K562 (cell line): ENCODE data around the gene ADD2. TPM values are rescaled to one million over a fixed set of nuclear protein-coding genes. Genes with fewer than 3 reads are reported as not detected.

Source experiments
- ATAC-seq: fragments of 200-7000 bp; cut with Tn5 transposase; 3 replicates; pipeline ENCODE4 v1.9.1; 2020; ENCODE audit warnings: moderate library complexity
- BruUV-seq: library from RNA; stranded (reverse); fragments of 400-500 nt; replicated peaks from 2 replicates; lab custom pipeline; 2021; lab: Mats Ljungman, UMichigan
- CTCF ChIA-PET: fragments of 300-600 bp; formaldehyde crosslinking; extraction: SDS; loops from one replicate; lab custom pipeline; 2021; ENCODE audit warnings: low intra/inter-chr PET ratio; lab: Yijun Ruan, JAX
- POLR2A ChIA-PET: fragments of 300-600, 350-650 bp; sonication (Branson Sonifier 250); formaldehyde crosslinking; extraction: SDS; loops from one replicate; lab custom pipeline; 2021; ENCODE audit warnings: antibody characterized with exemption, inconsistent platforms; lab: Yijun Ruan, JAX
- DNase-seq, 4 experiments: peaks; one replicate each; pipeline versions ENCODE4 v3.0.0 to v3.0.0-alpha.2; 2011 to 2018; ENCODE audit warnings: low spot score in 3 of 4, mixed read lengths in 3 of 4; ENCODE audit errors: extremely low read depth in 1 of 4
- FAIRE-seq: peaks from 2 replicates; lab custom pipeline; 2011; peaks lifted over from hg19 to GRCh38; lab: Jason Lieb, UNC
- H2AFZ ChIP-seq: 2 replicates; pipeline ENCODE4 v1.6.0; 2011; ENCODE audit warnings: low read depth, low read length, control low read depth, inconsistent platforms
- H3K27ac ChIP-seq: fragments of 200-600 bp; 3 replicates; pipeline ENCODE4 v1.8.0; 2011; ENCODE audit warnings: low read depth, mild to moderate bottlenecking, control low read depth, inconsistent platforms, low read length, moderate library complexity, mixed read lengths; ENCODE audit errors: extremely low read depth
- H3K27me3 ChIP-seq, 2 experiments: fragments of 300-600 bp in 1 of 2; 2 replicates in 1 of 2; 3 replicates in 1 of 2; pipeline versions ENCODE4 v1.6.0 to v1.8.0; 2011; ENCODE audit warnings: inconsistent platforms in 2 of 2, low read length in 2 of 2, mild to moderate bottlenecking in 1 of 2, mixed read lengths in 1 of 2, moderate library complexity in 1 of 2; ENCODE audit not compliant: control insufficient read depth in 2 of 2, insufficient read depth in 2 of 2
- H3K36me3 ChIP-seq: fragments of 300-600 bp; 3 replicates; pipeline ENCODE4 v1.8.0; 2011; ENCODE audit warnings: mild to moderate bottlenecking, low read length, inconsistent platforms; ENCODE audit not compliant: control insufficient read depth, insufficient read depth
- H3K4me1 ChIP-seq, 2 experiments: fragments of 200-600 bp in 1 of 2; replicated peaks in 1 of 2; 2 replicates in 1 of 2; 3 replicates in 1 of 2; pipeline versions ENCODE4 v1.5.1 to v1.8.0; 2011; ENCODE audit warnings: inconsistent platforms in 2 of 2, low read length in 2 of 2, mild to moderate bottlenecking in 1 of 2, mixed read lengths in 1 of 2, moderate library complexity in 1 of 2; ENCODE audit not compliant: control insufficient read depth in 2 of 2, insufficient read depth in 2 of 2
- H3K4me2 ChIP-seq: 2 replicates; pipeline ENCODE4 v1.6.1; 2011; ENCODE audit warnings: low read length, control low read depth, inconsistent platforms, mixed read lengths; ENCODE audit not compliant: insufficient read depth
- H3K4me3 ChIP-seq: fragments of 200-600 bp; sonication (generic), shearing (Covaris generic); 2 replicates; pipeline ENCODE4 v1.5.1; 2016; ENCODE audit warnings: control low read depth, inconsistent platforms
- H3K79me2 ChIP-seq: fragments of 200-600 bp; 3 replicates; pipeline ENCODE4 v1.8.0; 2011; ENCODE audit warnings: low read length, inconsistent platforms; ENCODE audit not compliant: control insufficient read depth, insufficient read depth
- H3K9ac ChIP-seq, 2 experiments: 2 replicates each; pipeline versions ENCODE4 v1.6.0 to v1.6.1; 2011; ENCODE audit warnings: low read depth in 2 of 2, low read length in 2 of 2, control low read depth in 1 of 2, inconsistent platforms in 1 of 2, mild to moderate bottlenecking in 1 of 2, mixed read lengths in 1 of 2; ENCODE audit not compliant: insufficient read depth in 1 of 2
- H3K9me1 ChIP-seq: one replicate; pipeline ENCODE4 v1.6.0; 2011; ENCODE audit warnings: inconsistent platforms, mild to moderate bottlenecking, low read length, moderate library complexity; ENCODE audit not compliant: control insufficient read depth, insufficient read depth
- H3K9me3 ChIP-seq: replicated peaks from 2 replicates; pipeline ENCODE4 v1.5.1; 2011; ENCODE audit warnings: low read depth, low read length, inconsistent platforms; ENCODE audit not compliant: control insufficient read depth, insufficient read depth
- H4K20me1 ChIP-seq: replicated peaks from 2 replicates; pipeline ENCODE4 v1.6.1; 2011; ENCODE audit warnings: low read length, inconsistent platforms, mixed read lengths; ENCODE audit not compliant: control insufficient read depth, insufficient read depth
- ADNP ChIP-seq: fragments of 200-800 bp; sonication (Bioruptor generic); IDR thresholded peaks from 2 replicates; pipeline ENCODE4 v1.6.1; 2016; ENCODE audit warnings: missing genetic modification characterization, missing compliant biosample characterization
- ARID1B ChIP-seq: fragments of 450-650 bp; IDR thresholded peaks from 2 replicates; pipeline ENCODE4 v1.6.1; 2016; ENCODE audit warnings: antibody characterized with exemption, mild to moderate bottlenecking, inconsistent platforms
- GABPB1 ChIP-seq: sonication (generic); formaldehyde crosslinking; IDR thresholded peaks from 2 replicates; pipeline ENCODE4 v1.8.0; 2022; ENCODE audit warnings: mild to moderate bottlenecking, missing genetic modification reagents
- HINFP ChIP-seq: fragments of 450-650 bp; conservative IDR thresholded peaks from 2 replicates; pipeline ENCODE4 v1.6.1; 2016; ENCODE audit warnings: missing genetic modification characterization, low read depth, mild to moderate bottlenecking, control low read depth, missing compliant biosample characterization
- ILK ChIP-seq: fragments of 450-650 bp; IDR thresholded peaks from 2 replicates; pipeline ENCODE4 v1.6.1; 2016; ENCODE audit warnings: missing genetic modification characterization, low read depth, mild to moderate bottlenecking, missing compliant biosample characterization, moderate library complexity, borderline replicate concordance
- JUN ChIP-seq, 2 experiments: sonication (generic) in 1 of 2; formaldehyde crosslinking in 1 of 2; IDR thresholded peaks; 2 replicates each; pipeline versions ENCODE4 v1.6.1 to v1.8.0; 2012 to 2022; ENCODE audit warnings: borderline replicate concordance in 2 of 2, mild to moderate bottlenecking in 2 of 2, improper control_type of control experiment in 1 of 2, low read depth in 1 of 2, low read length in 1 of 2, missing genetic modification reagents in 1 of 2
- MBD2 ChIP-seq: sonication (generic); IDR thresholded peaks from 2 replicates; pipeline ENCODE4 v1.6.1; 2016; ENCODE audit warnings: low read depth, borderline replicate concordance
- PHTF2 ChIP-seq: fragments of 250-450 bp; sonication (Bioruptor Pico); IDR thresholded peaks from 2 replicates; pipeline ENCODE4 v1.5.0; 2021; ENCODE audit warnings: mild to moderate bottlenecking
- SIN3B ChIP-seq: fragments of 450-650 bp; IDR thresholded peaks from 2 replicates; pipeline ENCODE4 v1.6.1; 2017; ENCODE audit warnings: low read depth, mild to moderate bottlenecking, moderate library complexity
- SMARCC2 ChIP-seq: fragments of 450-650 bp; IDR thresholded peaks from 2 replicates; pipeline ENCODE4 v1.6.1; 2017; ENCODE audit warnings: antibody characterized with exemption, moderate library complexity, mild to moderate bottlenecking, low read depth
- TBL1XR1 ChIP-seq, 2 experiments: IDR thresholded peaks; 2 replicates each; pipeline ENCODE4 v1.6.1; 2012; ENCODE audit warnings: improper control_type of control experiment in 2 of 2, low read length in 2 of 2, mild to moderate bottlenecking in 1 of 2
- ZBTB26 ChIP-seq: fragments of 450-650 bp; formaldehyde crosslinking; IDR thresholded peaks from 2 replicates; pipeline ENCODE4 v1.4.0; 2022; ENCODE audit warnings: missing genetic modification characterization
- ZFP1 ChIP-seq: fragments of 450-650 bp; formaldehyde crosslinking; IDR thresholded peaks from 2 replicates; pipeline ENCODE4 v1.4.0; 2020; ENCODE audit warnings: mild to moderate bottlenecking, mixed read lengths
- ZNF146 ChIP-seq: IDR thresholded peaks from one replicate; pipeline ENCODE4 v1.6.1; 2018; ENCODE audit warnings: missing compliant biosample characterization; ENCODE audit not compliant: unreplicated experiment
- ZNF41 ChIP-seq: fragments of 250-450 bp; sonication (Bioruptor Pico); conservative IDR thresholded peaks from 2 replicates; pipeline ENCODE4 v1.4.0; 2020; ENCODE audit warnings: mild to moderate bottlenecking
- ZNF507 ChIP-seq: conservative IDR thresholded peaks from 2 replicates; pipeline ENCODE4 v1.6.1; 2017; ENCODE audit warnings: missing genetic modification characterization, missing compliant biosample characterization
- ZNF695 ChIP-seq: fragments of 450-650 bp; formaldehyde crosslinking; IDR thresholded peaks from 2 replicates; pipeline ENCODE4 v1.4.0; 2020; ENCODE audit warnings: mild to moderate bottlenecking, moderate library complexity
- ZNF780A ChIP-seq: fragments of 250-450 bp; sonication (Bioruptor Pico); IDR thresholded peaks from 2 replicates; pipeline ENCODE4 v1.5.0; 2021; ENCODE audit warnings: mild to moderate bottlenecking
- ZSCAN32 ChIP-seq: fragments of 450-650 bp; formaldehyde crosslinking; IDR thresholded peaks from 2 replicates; pipeline ENCODE4 v1.4.0; 2020; ENCODE audit warnings: mild to moderate bottlenecking, moderate library complexity
- WGBS: fragments of 100-300 bp; shearing (Covaris generic); methylation state at CpG from one replicate; pipeline ENCODE4 v1.1.6; 2016; ENCODE audit warnings: low coverage, mixed read lengths; ENCODE audit not compliant: insufficient coverage; ENCODE audit errors: missing lambda C conversion rate; 5-methylcytosine and 5-hydroxymethylcytosine counted together
- in situ Hi-C: fragments of 300-500 bp; cut with MboI; formaldehyde crosslinking; loops from 4 replicates; pipeline ENCODE4 v1.15.0; 2018; ENCODE audit warnings: inconsistent platforms, mixed read lengths
- intact Hi-C: fragments of 100-400 bp; cut with micrococcal nuclease; formaldehyde crosslinking; loops from 2 replicates; pipeline ENCODE4 v1.14.2; 2022
- polyA plus RNA-seq, 8 experiments: library from polyadenylated mRNA; depleted of rRNA in 4 of 8; stranded (reverse) in 5 of 8; unstranded in 3 of 8; fragments of >200 nt; fragmentation: Nextera tagmentation in 2 of 8; fragmentation: Illumina TruSeq in 1 of 8; extraction: Ambion mirVana in 2 of 8; extraction: Trizol in 1 of 8; gene quantifications; 2 replicates each; pipeline versions ENCODE4 v1.2.1 to v1.2.3, GENCODE V29; 2011 to 2014; ENCODE audit warnings: inconsistent platforms in 1 of 8, missing spikeins in 1 of 8
- total RNA-seq, 7 experiments: library from RNA; depleted of rRNA in 6 of 7; stranded (reverse); fragments of >200 nt in 6 of 7; fragmentation: Illumina TruSeq in 2 of 7; extraction: Trizol in 2 of 7; gene quantifications; 2 replicates each; pipeline versions ENCODE4 v1.2.1 to v1.2.3, GENCODE V29; 2011 to 2021; ENCODE audit warnings: low replicate concordance in 1 of 7

ADD2 gene
- total and polyA plus RNA-seq, 9 of the 15 experiments (the other 6 are each of a cell fraction or from before 2014, with no cell fraction given), result 3.5 to 63.0 (median 36.2) TPM

GRCh38 chr2:70656421-70657010 lies 111.5 kb downstream of the ADD2 start:
- H3K27ac ChIP-seq, result no peak overlapping the region
- H3K9me1 ChIP-seq, result no peaks in the 10 kb centered on the region
- ChIA-PET POLR2A (interaction anchor here (1.1 to 1.9 kb wide), 2 partner anchors 17 to 111 kb away, joined by 4 read pairs; partner anchors contain the start of gene ADD2), CTCF (interaction anchor here (2.4 to 3.0 kb wide), 2 partner anchors 112 to 129 kb away, joined by 18 to 20 read pairs; partner anchors contain the start of gene ADD2)
- 29% methylated on average over 11 of the region's 11 CpGs for WGBS
- no peaks in the 10 kb centered on the region for H4K20me1 ChIP-seq
- H3K36me3 ChIP-seq, result 0 out of 3 replicates have a peak, but pooled peaks cover 1% of the 10 kb centered on the region
- H3K9me3 ChIP-seq, result no peaks in the 10 kb centered on the region; the same call in 1 of the 2 replicates
- ATAC-seq, result no peak
- H3K4me1 ChIP-seq, result no peaks in the 10 kb centered on the region; a peak in 1 of 5 replicates
- no peak overlapping the region for H3K4me2 ChIP-seq
- no peaks in the 10 kb centered on the region for H3K79me2 ChIP-seq
- BruUV-seq, result no TSS peak
- H3K9ac ChIP-seq, result no peak overlapping the region
- DNase-seq, result no peak
- in situ Hi-C loops, result loop anchor here (5.0 kb wide), 1 partner anchor 126 kb away; no protein-coding TSS in a partner anchor
- H3K27me3 ChIP-seq, result no peaks in the 10 kb centered on the region; a peak in 1 of 5 replicates
- intact Hi-C loops, result loop anchor here (2.0 kb wide), 1 partner anchor 290 kb away; no protein-coding TSS in a partner anchor
- no peak for FAIRE-seq
- no peak overlapping the region for H3K4me3 ChIP-seq
- H2AFZ ChIP-seq, result no peak overlapping the region
- TF ChIP-seq ZNF695 (CRISPR knock-in tag), result no peak
- TF ChIP-seq ZNF146 (CRISPR knock-in tag), result no peak
- TF ChIP-seq ZFP1, result no peak
- no peak for TF ChIP-seq ARID1B
- TF ChIP-seq TBL1XR1 (IDR thresholded peaks at IDR 0.05; ENCODE audit: low read length in 2 of 2), result no peak
- no peak for TF ChIP-seq ADNP
- TF ChIP-seq SMARCC2, result no peak
- TF ChIP-seq HINFP, result no peak
- TF ChIP-seq ZNF780A (CRISPR knock-in tag), result no peak
- TF ChIP-seq ILK (tag), result no peak
- TF ChIP-seq PHTF2 (CRISPR knock-in tag), result no peak
- TF ChIP-seq ZSCAN32, result no peak
- no peak for TF ChIP-seq ZNF507 (tag)
- TF ChIP-seq JUN (IDR thresholded peaks at IDR 0.05; ENCODE audit: borderline replicate concordance, low read depth, low read length), result no peak
- TF ChIP-seq JUN (CRISPR knock-in tag; IDR thresholded peaks at IDR 0.05; ENCODE audit: borderline replicate concordance), result no peak
- no peak for TF ChIP-seq ZNF41 (CRISPR knock-in tag)
- no peak for TF ChIP-seq ZBTB26 (CRISPR knock-in tag)
- TF ChIP-seq SIN3B, result no peak
- TF ChIP-seq GABPB1 (CRISPR knock-in tag), result no peak
- no peak for TF ChIP-seq MBD2
